ENCODE data around the gene TPSD1.

DNA sequence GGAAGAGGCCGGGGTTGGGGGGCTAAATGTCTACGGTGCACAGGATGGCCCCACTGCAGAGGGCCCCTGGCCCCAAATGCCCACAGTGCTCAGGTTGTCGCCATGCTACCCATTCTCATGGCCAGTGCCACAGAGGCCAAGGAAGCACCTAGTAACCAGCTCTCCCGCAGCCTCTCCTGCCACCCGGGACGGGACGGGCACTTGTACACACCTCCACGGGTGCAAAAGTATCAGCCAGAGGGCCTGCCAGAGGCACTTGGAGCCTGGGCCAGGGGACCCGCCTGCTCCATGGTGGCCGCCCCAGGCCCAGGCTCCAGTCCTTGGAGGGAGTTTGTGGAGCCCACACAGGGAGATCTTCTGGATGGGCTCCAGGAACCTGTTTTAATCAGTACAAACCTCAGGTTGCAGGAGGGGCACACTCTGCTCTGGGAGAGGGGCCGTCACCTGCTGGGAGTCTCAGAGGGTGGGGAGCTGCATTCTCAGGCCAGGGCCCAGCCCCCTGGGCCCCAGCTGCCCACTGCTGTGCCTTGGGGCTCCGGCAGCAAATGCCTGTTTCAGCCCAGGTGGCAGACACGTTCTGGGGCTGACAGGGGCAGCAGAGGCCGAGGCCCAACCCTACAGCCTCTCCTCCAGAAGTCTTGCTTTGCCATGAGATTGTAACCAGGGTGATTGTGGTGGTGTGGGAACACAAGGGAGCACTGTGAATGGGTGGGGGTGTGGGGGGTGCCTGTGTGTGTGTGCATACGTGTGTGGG lies 7.9 kb downstream of the TPSD1 start:
- TF ChIP-seq POLR2A (IDR thresholded peaks at IDR 0.05; ENCODE audit: low read length): no peak
- TF ChIP-seq GATA1 (IDR thresholded peaks at IDR 0.05; ENCODE audit: low read depth, low read length): no peak

All from erythroblast (primary cell).